Measurements from ENCODE around the gene B3GNT7. TPM values are rescaled to one million over a fixed set of nuclear protein-coding genes. Genes with fewer than 3 reads are reported as not detected.

B3GNT7 gene
- total RNA-seq, 1 donor from 2014 or later, result 6.5 TPM

DNA sequence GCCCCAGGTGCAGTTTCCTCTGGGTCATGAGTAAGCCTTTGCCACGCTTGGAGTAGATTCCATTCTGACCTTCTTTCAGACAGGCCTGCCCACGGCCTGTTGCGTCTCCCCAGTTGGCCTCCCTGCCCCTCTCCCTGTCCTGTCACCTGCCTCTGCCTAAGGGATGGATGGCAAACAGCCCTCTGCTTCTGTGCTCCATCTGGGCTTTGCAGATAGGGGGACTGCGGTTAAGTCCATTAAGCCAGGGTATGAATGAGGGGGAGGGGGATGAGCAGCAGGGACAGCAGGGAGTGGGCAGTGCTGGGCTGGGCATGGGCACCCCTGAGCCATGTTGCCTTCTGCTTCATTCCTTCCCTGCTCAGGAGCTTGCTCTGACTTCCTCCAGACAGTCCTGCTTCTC lies 37.6 kb upstream of the B3GNT7 start:
- TF ChIP-seq, protein P1, sequence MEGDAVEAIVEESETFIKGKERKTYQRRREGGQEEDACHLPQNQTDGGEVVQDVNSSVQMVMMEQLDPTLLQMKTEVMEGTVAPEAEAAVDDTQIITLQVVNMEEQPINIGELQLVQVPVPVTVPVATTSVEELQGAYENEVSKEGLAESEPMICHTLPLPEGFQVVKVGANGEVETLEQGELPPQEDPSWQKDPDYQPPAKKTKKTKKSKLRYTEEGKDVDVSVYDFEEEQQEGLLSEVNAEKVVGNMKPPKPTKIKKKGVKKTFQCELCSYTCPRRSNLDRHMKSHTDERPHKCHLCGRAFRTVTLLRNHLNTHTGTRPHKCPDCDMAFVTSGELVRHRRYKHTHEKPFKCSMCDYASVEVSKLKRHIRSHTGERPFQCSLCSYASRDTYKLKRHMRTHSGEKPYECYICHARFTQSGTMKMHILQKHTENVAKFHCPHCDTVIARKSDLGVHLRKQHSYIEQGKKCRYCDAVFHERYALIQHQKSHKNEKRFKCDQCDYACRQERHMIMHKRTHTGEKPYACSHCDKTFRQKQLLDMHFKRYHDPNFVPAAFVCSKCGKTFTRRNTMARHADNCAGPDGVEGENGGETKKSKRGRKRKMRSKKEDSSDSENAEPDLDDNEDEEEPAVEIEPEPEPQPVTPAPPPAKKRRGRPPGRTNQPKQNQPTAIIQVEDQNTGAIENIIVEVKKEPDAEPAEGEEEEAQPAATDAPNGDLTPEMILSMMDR (IDR thresholded peaks at IDR 0.05; ENCODE audit: unreplicated experiment), result no peak
- DNase-seq (ENCODE audit: low spot score, unreplicated experiment), result no peak
- Mint-ChIP-seq H3K9me3 (ENCODE audit: low read depth) (no peaks in the 10 kb centered on the region), H3K36me3 (ENCODE audit: insufficient read depth) (peaks cover 5% of the 10 kb centered on the region), H3K4me1 (ENCODE audit: low read depth) (peaks cover 6% of the 10 kb centered on the region), H3K27me3 (peaks cover 4% of the 10 kb centered on the region), H3K4me3 (ENCODE audit: low read depth) (no peak overlapping the region), H3K27ac (no peak overlapping the region)

DNA sequence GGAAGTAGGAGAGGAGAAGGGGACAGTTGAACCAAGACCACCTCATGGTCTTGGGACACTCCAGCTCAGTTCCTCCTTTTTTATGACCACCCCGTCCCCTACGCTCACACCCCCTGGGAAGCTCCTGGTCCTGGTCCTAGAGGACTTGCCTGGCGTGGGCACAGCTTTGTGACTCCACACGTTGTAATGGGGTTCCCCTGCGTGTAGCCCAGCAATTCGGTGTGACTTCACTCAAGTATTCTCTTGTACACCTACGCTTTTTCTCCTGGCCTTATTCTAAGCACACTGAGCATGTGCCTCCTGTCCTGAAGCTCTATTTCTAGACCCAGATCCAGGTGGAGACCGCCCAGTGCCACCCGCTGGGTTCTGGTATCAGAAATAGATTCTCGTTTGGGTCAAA lies 36.1 kb upstream of the B3GNT7 start:
- Mint-ChIP-seq H3K9me3 (ENCODE audit: low read depth) (no peaks in the 10 kb centered on the region), H3K36me3 (ENCODE audit: insufficient read depth) (peaks cover 5% of the 10 kb centered on the region), H3K4me3 (ENCODE audit: low read depth) (no peak overlapping the region), H3K4me1 (ENCODE audit: low read depth) (peaks cover 6% of the 10 kb centered on the region), H3K27ac (no peak overlapping the region), H3K27me3 (peaks cover 4% of the 10 kb centered on the region)
- TF ChIP-seq, protein P1 (IDR thresholded peaks at IDR 0.05; ENCODE audit: unreplicated experiment), result no peak
- no peak for DNase-seq (ENCODE audit: low spot score, unreplicated experiment)

DNA sequence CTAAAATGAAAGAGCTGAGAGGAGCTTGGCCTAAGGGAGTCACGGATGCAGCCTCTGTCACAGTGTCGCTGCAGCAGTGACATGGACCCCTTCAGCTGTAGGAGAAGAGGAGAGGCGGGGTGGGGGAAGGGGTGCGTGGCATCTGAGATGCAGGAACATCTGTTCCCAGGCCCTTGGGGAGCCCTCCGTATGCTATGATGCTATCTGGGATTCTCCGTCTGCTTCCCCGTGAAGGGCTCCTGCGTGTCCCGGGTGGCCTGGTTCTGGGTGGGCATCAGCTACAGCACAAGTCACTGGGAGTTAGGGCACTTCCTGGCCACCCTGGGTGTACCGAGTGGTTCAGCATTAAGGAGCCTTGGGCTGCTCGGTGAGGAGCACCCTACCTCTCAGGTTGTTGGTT lies 35.6 kb upstream of the B3GNT7 start:
- H3K4me1 Mint-ChIP-seq (ENCODE audit: low read depth), result peaks cover 6% of the 10 kb centered on the region
- TF ChIP-seq, protein P1 (IDR thresholded peaks at IDR 0.05; ENCODE audit: unreplicated experiment), result no peak

DNA sequence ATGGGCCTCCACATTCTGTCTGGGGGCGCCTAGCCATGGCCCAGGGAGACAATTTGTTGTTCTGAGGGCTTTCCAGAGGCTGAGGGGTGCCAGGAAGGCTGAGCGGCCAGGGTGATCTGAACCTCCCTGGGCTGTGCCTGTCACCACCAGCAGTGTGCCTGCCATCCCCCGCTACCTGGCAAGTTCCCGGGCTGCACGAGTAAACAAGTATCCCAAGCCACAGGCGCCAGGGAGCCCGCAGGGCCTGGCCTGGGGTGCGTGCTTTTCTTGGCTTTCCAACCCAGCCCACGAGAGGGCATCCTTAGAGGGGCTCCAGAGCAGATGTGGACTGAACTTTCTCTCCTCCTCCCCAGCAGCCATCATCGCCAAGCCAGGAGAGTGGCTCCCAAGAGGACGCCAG lies 35.1 kb upstream of the B3GNT7 start:
- peaks cover 10% of the 10 kb centered on the region for H3K4me1 Mint-ChIP-seq (ENCODE audit: low read depth)
- H3K4me3 Mint-ChIP-seq (ENCODE audit: low read depth), result no peak overlapping the region
- TF ChIP-seq, protein P1 (IDR thresholded peaks at IDR 0.05; ENCODE audit: unreplicated experiment), result no peak
- no peak overlapping the region for H3K27ac Mint-ChIP-seq
- peaks cover 4% of the 10 kb centered on the region for H3K27me3 Mint-ChIP-seq
- H3K36me3 Mint-ChIP-seq (ENCODE audit: insufficient read depth), result peaks cover 5% of the 10 kb centered on the region
- H3K9me3 Mint-ChIP-seq (ENCODE audit: low read depth), result no peaks in the 10 kb centered on the region
- DNase-seq (ENCODE audit: low spot score, unreplicated experiment), result no peak

More for the DNA sequence above, 35.6 kb upstream of the B3GNT7 start:
- no peak for DNase-seq (ENCODE audit: low spot score, unreplicated experiment)
- Mint-ChIP-seq H3K27me3 (peaks cover 4% of the 10 kb centered on the region), H3K36me3 (ENCODE audit: insufficient read depth) (peaks cover 5% of the 10 kb centered on the region), H3K9me3 (ENCODE audit: low read depth) (no peaks in the 10 kb centered on the region), H3K27ac (no peak overlapping the region), H3K4me3 (ENCODE audit: low read depth) (no peak overlapping the region)

DNA sequence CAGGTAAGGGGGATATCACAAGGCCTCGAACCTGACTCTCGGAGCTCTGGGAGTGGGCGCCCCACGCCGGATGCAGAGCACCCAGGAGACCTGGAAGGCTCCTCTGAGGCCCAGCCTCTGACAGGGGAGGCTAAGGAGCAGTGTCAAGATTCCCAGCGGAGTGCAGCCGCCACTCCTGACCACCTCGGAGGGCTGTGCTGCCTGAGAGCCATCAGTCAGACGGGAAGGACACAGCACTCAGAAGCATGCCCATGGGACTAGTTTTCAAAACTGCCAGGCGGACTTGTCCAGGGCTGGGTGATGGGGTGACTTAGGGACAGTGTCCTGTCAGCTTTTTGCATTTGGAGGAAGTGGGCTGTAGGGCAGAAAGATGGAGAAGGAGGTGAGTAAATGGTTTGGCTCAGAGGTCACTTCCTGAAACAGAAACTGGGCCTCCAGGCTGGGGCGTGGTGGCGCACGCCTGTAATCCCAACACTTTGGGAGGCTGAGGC lies 34.6 kb upstream of the B3GNT7 start:
- Mint-ChIP-seq H3K27me3 (peaks cover under 1% of the 10 kb centered on the region), H3K27ac (no peak overlapping the region), H3K9me3 (ENCODE audit: low read depth) (no peaks in the 10 kb centered on the region), H3K36me3 (ENCODE audit: insufficient read depth) (peaks cover 5% of the 10 kb centered on the region), H3K4me3 (ENCODE audit: low read depth) (no peak overlapping the region), H3K4me1 (ENCODE audit: low read depth) (peaks cover 8% of the 10 kb centered on the region)
- TF ChIP-seq, protein P1 (IDR thresholded peaks at IDR 0.05; ENCODE audit: unreplicated experiment), result no peak
- DNase-seq (ENCODE audit: low spot score, unreplicated experiment), result no peak
